OCI-LY3 (cell line): ENCODE data around the gene CTNNA3.

Source experiments
- H2AFZ ChIP-seq: fragments of 200-600, 300-600 bp; shearing (Covaris generic); 2 replicates; pipeline ENCODE4 v1.6.0; 2014; ENCODE audit warnings: antibody characterized with exemption, low read depth, low read length
- H3K27ac ChIP-seq: fragments of 200-600, 300-600 bp; sonication (generic); 2 replicates; pipeline ENCODE4 v1.5.1; 2014; ENCODE audit warnings: mild to moderate bottlenecking, low read length, moderate library complexity, mixed read lengths
- H3K27me3 ChIP-seq: fragments of 200-600, 300-600 bp; sonication (generic); 2 replicates; pipeline ENCODE4 v1.6.1; 2014; ENCODE audit warnings: low read depth, low read length, mixed read lengths
- H3K36me3 ChIP-seq: fragments of 200-600, 300-600 bp; sonication (generic); replicated peaks from 2 replicates; pipeline ENCODE3; 2014; ENCODE audit warnings: low read depth, low read length, mixed read lengths
- H3K4me1 ChIP-seq: fragments of 300-600, 200-600 bp; sonication (generic); 2 replicates; pipeline ENCODE4 v1.6.1; 2014; ENCODE audit warnings: low read length, mixed read lengths
- H3K4me2 ChIP-seq: fragments of 200-600, 300-600 bp; sonication (generic); 2 replicates; pipeline ENCODE4 v1.6.1; 2014; ENCODE audit warnings: low read length, mixed read lengths
- H3K4me3 ChIP-seq: fragments of 300-600, 200-600 bp; sonication (generic); 2 replicates; pipeline ENCODE4 v1.5.1; 2014; ENCODE audit warnings: antibody characterized with exemption, mild to moderate bottlenecking, low read length, moderate library complexity
- H3K79me2 ChIP-seq: fragments of 300-600, 200-600 bp; shearing (Covaris generic); 2 replicates; pipeline ENCODE4 v1.6.1; 2014; ENCODE audit warnings: mild to moderate bottlenecking, low read length, mixed read lengths
- H3K9ac ChIP-seq: fragments of 300-600, 200-600 bp; shearing (Covaris generic); 2 replicates; pipeline ENCODE4 v1.6.0; 2014; ENCODE audit warnings: mild to moderate bottlenecking, low read length, moderate library complexity
- H3K9me3 ChIP-seq: fragments of 200-600, 300-600 bp; shearing (Covaris generic); 2 replicates; pipeline ENCODE4 v1.6.1; 2014; ENCODE audit warnings: low read length, mixed read lengths; ENCODE audit not compliant: insufficient read depth
- H4K20me1 ChIP-seq: fragments of 200-600, 300-600 bp; sonication (generic); 2 replicates; pipeline ENCODE4 v1.6.1; 2016; ENCODE audit warnings: low read length, mixed read lengths; ENCODE audit not compliant: insufficient read depth
- CTCF ChIP-seq: fragments of 200-600, 300-600 bp; sonication (generic); IDR thresholded peaks from 2 replicates; pipeline ENCODE4 v1.5.1; 2014; ENCODE audit warnings: antibody characterized with exemption, low read length, low read depth
- EZH2phosphoT487 ChIP-seq: fragments of 200-600 bp; shearing (Covaris generic); IDR thresholded peaks from 2 replicates; pipeline ENCODE4 v1.6.1; 2018; ENCODE audit warnings: antibody characterized with exemption, mixed run types, low read depth

The CTNNA3 gene

GRCh38 chr10:66222462-66223046 is 1473.4 kb downstream of the CTNNA3 start:
- Histone ChIP-seq H3K79me2 (no peaks in the 10 kb centered on the region), H3K27ac (no peak overlapping the region), H3K36me3 (no peaks in the 10 kb centered on the region), H3K4me2 (no peak overlapping the region), H3K4me1 (no peaks in the 10 kb centered on the region), H3K4me3 (no peak overlapping the region), H3K9ac (no peak overlapping the region), H4K20me1 (no peaks in the 10 kb centered on the region), H3K9me3 (no peaks in the 10 kb centered on the region), H2AFZ (no peak overlapping the region), H3K27me3 (no peaks in the 10 kb centered on the region)
- no peak for TF ChIP-seq EZH2phosphoT487
- TF ChIP-seq CTCF: no peak

- Histone ChIP-seq H2AFZ (no peak overlapping the region), H3K4me1 (no peaks in the 10 kb centered on the region), H3K9ac (no peak overlapping the region), H3K4me2 (no peak overlapping the region), H3K27me3 (no peaks in the 10 kb centered on the region), H3K27ac (no peak overlapping the region), H3K9me3 (no peaks in the 10 kb centered on the region), H3K4me3 (no peak overlapping the region), H3K79me2 (no peaks in the 10 kb centered on the region), H4K20me1 (no peaks in the 10 kb centered on the region), H3K36me3 (no peaks in the 10 kb centered on the region)
- TF ChIP-seq EZH2phosphoT487 (no peak), CTCF (no peak)
Observed at GRCh38 chr10:66218981-66219587, 1476.9 kb downstream of the CTNNA3 start.

GRCh38 chr10:66218289-66218688 is 1477.7 kb downstream of the CTNNA3 start:
- TF ChIP-seq CTCF (no peak), EZH2phosphoT487 (no peak)
- Histone ChIP-seq H3K27ac (no peak overlapping the region), H3K79me2 (no peaks in the 10 kb centered on the region), H3K4me3 (no peak overlapping the region), H4K20me1 (no peaks in the 10 kb centered on the region), H3K36me3 (no peaks in the 10 kb centered on the region), H3K4me1 (no peaks in the 10 kb centered on the region), H3K4me2 (no peak overlapping the region), H2AFZ (no peak overlapping the region), H3K27me3 (no peaks in the 10 kb centered on the region), H3K9ac (no peak overlapping the region), H3K9me3 (no peaks in the 10 kb centered on the region)

GRCh38 chr10:66215920-66216319 is 1480.1 kb downstream of the CTNNA3 start:
- no peak for TF ChIP-seq CTCF
- no peak for TF ChIP-seq EZH2phosphoT487
- no peaks in the 10 kb centered on the region for H3K4me1 ChIP-seq

More at GRCh38 chr10:66215920-66216319, 1480.1 kb downstream of the CTNNA3 start:
- Histone ChIP-seq H3K36me3 (no peaks in the 10 kb centered on the region), H2AFZ (no peak overlapping the region), H3K79me2 (no peaks in the 10 kb centered on the region), H4K20me1 (no peaks in the 10 kb centered on the region), H3K4me3 (no peak overlapping the region), H3K9me3 (no peaks in the 10 kb centered on the region), H3K4me2 (no peak overlapping the region), H3K27ac (no peak overlapping the region), H3K9ac (no peak overlapping the region), H3K27me3 (no peaks in the 10 kb centered on the region)
